GM18520 (cell line): ENCODE measurements around the gene PDXP.
A peak's percentile ranks its signal among the peaks of the same experiment; 100 is the strongest.
"Not testable (repeated sequence)": the region's sequence is repeated elsewhere in the genome, so short reads cannot be mapped to it uniquely, and the experiment has no call there.

Experiments used
- ATAC-seq: cut with Tn5 transposase; IDR thresholded peaks from one replicate; pipeline ENCODE4 v1.9.1; 2021; ENCODE audit not compliant: unreplicated experiment

PDXP gene

GRCh38 chr22:37672920-37673455, 14.5 kb downstream of the PDXP start:
- ATAC-seq: no peak

GRCh38 chr22:37674248-37674647, 15.7 kb downstream of the PDXP start:
- ATAC-seq: no peak

GRCh38 chr22:37674951-37675929, 16.7 kb downstream of the PDXP start, which contains the start of gene LGALS1:
LGALS1 (plus strand) TSS chr22:37675636; CDS start chr22:37675703, 67 bp downstream.
- ATAC-seq: peak; percentile 33

GRCh38 chr22:37675930-37676735, 17.6 kb downstream of the PDXP start:
- ATAC-seq: no peak

GRCh38 chr22:37676736-37677492, 18.4 kb downstream of the PDXP start:
- peak; percentile 33 for ATAC-seq

GRCh38 chr22:37677493-37677974, 19.0 kb downstream of the PDXP start:
- no peak for ATAC-seq

- no peak for ATAC-seq
Observed at GRCh38 chr22:37678372-37678771, 19.8 kb downstream of the PDXP start.

GRCh38 chr22:37679670-37680069, 21.1 kb downstream of the PDXP start:
- ATAC-seq: no peak

- ATAC-seq: no peak
Observed at GRCh38 chr22:37680191-37680851, 21.8 kb downstream of the PDXP start.

GRCh38 chr22:37681001-37681424, 22.5 kb downstream of the PDXP start:
- ATAC-seq: no peak

GRCh38 chr22:37681556-37682049, 23.1 kb downstream of the PDXP start:
- ATAC-seq: no peak

- ATAC-seq: no peak
Observed at GRCh38 chr22:37684803-37685615, 26.5 kb downstream of the PDXP start.

GRCh38 chr22:37686002-37686982, 27.8 kb downstream of the PDXP start, which contains the start of gene NOL12:
NOL12 (plus strand) TSS chr22:37686343; CDS start chr22:37686393, 50 bp downstream.
- ATAC-seq: peak; percentile 79

- no peak for ATAC-seq
Observed at GRCh38 chr22:37690407-37690806, 31.9 kb downstream of the PDXP start.

GRCh38 chr22:37690901-37691504, 32.5 kb downstream of the PDXP start:
- no peak for ATAC-seq

- ATAC-seq: no peak
Observed at GRCh38 chr22:37692627-37693285, 34.2 kb downstream of the PDXP start.

GRCh38 chr22:37694131-37694530, 35.6 kb downstream of the PDXP start:
- ATAC-seq: not testable (repeated sequence)
